GM12874 (cell line): ENCODE measurements around the gene FHOD1.

Experiments used
- TF ChIP-seq, protein P1 (sequence below): IDR thresholded peaks from 2 replicates; pipeline ENCODE4 v1.5.1; 2011; ENCODE audit warnings: low read depth, mild to moderate bottlenecking, control low read depth, low read length, moderate library complexity; ENCODE audit not compliant: insufficient read depth

Gene FHOD1

GRCh38 chr16:67235816-67236562 is 11.3 kb downstream of the FHOD1 start:
- TF ChIP-seq, protein P1, sequence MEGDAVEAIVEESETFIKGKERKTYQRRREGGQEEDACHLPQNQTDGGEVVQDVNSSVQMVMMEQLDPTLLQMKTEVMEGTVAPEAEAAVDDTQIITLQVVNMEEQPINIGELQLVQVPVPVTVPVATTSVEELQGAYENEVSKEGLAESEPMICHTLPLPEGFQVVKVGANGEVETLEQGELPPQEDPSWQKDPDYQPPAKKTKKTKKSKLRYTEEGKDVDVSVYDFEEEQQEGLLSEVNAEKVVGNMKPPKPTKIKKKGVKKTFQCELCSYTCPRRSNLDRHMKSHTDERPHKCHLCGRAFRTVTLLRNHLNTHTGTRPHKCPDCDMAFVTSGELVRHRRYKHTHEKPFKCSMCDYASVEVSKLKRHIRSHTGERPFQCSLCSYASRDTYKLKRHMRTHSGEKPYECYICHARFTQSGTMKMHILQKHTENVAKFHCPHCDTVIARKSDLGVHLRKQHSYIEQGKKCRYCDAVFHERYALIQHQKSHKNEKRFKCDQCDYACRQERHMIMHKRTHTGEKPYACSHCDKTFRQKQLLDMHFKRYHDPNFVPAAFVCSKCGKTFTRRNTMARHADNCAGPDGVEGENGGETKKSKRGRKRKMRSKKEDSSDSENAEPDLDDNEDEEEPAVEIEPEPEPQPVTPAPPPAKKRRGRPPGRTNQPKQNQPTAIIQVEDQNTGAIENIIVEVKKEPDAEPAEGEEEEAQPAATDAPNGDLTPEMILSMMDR = no peak

DNA sequence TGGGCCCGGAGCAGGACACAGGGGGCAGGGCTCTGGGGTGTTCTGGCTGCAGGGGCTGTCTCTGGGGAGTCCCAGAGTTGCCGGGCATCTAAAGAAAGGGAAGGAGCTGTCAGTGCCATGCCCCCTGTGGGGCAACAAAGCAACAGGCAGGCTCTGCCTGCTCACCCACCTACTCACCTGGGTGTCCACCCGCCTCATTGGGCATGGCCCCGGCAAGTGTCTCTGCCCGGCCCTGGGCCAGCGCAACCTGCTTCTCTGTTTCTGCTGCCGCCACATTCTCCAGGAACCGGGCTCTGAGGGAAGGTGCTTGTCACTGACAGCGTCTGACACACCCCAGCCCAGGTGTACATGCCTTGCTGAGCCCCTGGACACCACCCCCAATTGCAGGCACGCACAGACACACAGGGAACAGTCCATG is 13.1 kb downstream of the FHOD1 start:
- TF ChIP-seq, protein P1 = no peak

GRCh38 chr16:67233596-67233995 is 13.7 kb downstream of the FHOD1 start:
- TF ChIP-seq, protein P1 = no peak

DNA sequence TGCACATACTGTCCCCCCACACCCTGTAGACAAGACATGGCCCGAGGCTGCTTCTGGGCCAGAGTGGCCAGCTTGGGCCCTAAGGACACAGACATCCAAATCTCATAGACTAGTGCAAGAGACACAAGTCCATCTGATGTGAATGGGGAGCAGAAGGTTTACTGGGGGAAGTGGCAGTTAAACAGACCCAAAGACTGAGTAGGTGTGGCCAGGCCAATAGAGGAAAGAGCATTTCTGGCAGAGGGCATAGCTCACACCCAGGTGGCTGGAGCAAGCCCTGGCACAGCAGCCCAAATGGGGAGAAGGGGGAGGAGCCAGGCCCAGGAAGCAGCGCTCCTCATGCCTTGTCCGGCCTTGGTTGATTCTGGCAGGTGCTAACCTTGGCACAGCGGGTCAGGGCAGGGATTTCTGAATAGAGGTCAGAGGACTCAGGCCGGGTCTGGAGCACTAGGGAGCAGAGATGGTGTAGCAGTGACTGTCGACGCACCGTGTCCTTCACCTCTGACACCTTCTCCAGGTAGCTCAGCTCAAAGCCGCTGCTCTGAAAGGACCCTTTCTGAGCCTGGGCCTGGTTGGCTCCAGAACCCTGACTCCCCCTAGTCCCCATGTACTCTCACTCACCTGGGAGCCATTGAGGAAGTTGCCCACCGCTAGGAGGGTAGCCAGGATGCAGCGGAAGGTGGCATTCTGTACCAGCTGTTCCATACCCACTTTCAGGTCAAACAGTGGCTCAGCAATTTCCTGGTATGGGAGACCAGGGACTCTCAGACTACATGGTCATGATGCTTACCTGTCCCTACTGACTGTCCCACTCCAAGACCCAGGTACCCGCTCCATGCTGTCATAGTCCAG is 16.2 kb downstream of the FHOD1 start:
- TF ChIP-seq, protein P1 = no peak

- TF ChIP-seq, protein P1 = no peak
Measured at GRCh38 chr16:67229906-67230808, 17.1 kb downstream of the FHOD1 start.

DNA sequence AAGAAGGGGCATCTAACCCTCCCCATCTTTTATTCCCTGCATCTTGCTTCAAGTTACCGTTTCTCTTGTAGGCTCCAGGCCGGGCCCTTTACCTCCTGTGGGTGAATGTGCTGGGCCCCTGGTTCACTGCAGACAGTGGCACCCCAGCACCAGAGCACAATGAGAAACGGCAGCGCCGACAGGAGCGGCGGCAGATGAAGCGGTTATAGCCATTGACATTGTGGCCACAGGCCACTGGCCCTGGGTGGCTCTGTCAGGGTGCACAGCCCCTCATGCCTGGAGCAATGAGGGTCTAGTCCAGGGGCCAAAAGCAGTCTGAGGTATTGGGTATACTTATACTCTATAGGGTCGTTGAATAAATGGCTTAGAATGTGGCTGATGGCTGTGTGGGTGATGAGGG is 18.4 kb downstream of the FHOD1 start:
- TF ChIP-seq, protein P1 = no peak
